HepG2 (cell line): ENCODE measurements around the gene MEGF6. TPM values are rescaled to one million over a fixed set of nuclear protein-coding genes. Genes with fewer than 3 reads are reported as not detected.

Experiments used
- ATAC-seq: fragments of 200-7000 bp; cut with Tn5 transposase; 3 replicates; pipeline ENCODE4 v1.9.1; 2020; ENCODE audit warnings: mild to moderate bottlenecking, moderate library complexity
- BruUV-seq: library from RNA; stranded (reverse); fragments of 400-500 nt; replicated peaks from 2 replicates; lab custom pipeline; 2021; lab: Mats Ljungman, UMichigan
- CTCF ChIA-PET: fragments of 300-600 bp; formaldehyde crosslinking; extraction: SDS; loops from one replicate; lab custom pipeline; 2021; ENCODE audit warnings: low total read pairs, inconsistent platforms, low intra/inter-chr PET ratio; lab: Yijun Ruan, JAX
- POLR2A ChIA-PET: fragments of 350-600 bp; sonication (Branson Sonifier 250); formaldehyde crosslinking; loops from one replicate; lab custom pipeline; 2020; ENCODE audit warnings: antibody characterized with exemption, inconsistent platforms; lab: Yijun Ruan, JAX
- DNase-seq: peaks from one replicate; pipeline ENCODE4 v3.0.0-alpha.2; 2015; ENCODE audit warnings: low spot score
- FAIRE-seq: peaks from 3 replicates; lab custom pipeline; 2011; peaks lifted over from hg19 to GRCh38; lab: Jason Lieb, UNC
- H2AFZ ChIP-seq: one replicate; pipeline ENCODE4 v1.6.1; 2011; ENCODE audit warnings: low read length, inconsistent platforms
- H3K27ac ChIP-seq: fragments of 300-600 bp; 3 replicates; pipeline ENCODE4 v1.8.0; 2011; ENCODE audit warnings: mixed run types, mild to moderate bottlenecking, mixed read lengths, low read length, inconsistent platforms; ENCODE audit not compliant: insufficient read depth; ENCODE audit errors: extremely low read length
- H3K27me3 ChIP-seq, 2 experiments: fragments of 200-600 bp in 1 of 2; 2 replicates in 1 of 2; 3 replicates in 1 of 2; pipeline versions ENCODE4 v1.6.0 to v1.8.0; 2011; ENCODE audit warnings: low read length in 2 of 2, mild to moderate bottlenecking in 2 of 2, moderate library complexity in 2 of 2, inconsistent platforms in 1 of 2; ENCODE audit not compliant: insufficient read depth in 2 of 2, control insufficient read depth in 1 of 2
- H3K36me3 ChIP-seq, 2 experiments: fragments of 200-600 bp in 1 of 2; replicated peaks in 1 of 2; 2 replicates in 1 of 2; 3 replicates in 1 of 2; pipeline versions ENCODE4 v1.5.1 to v1.8.0; 2011; ENCODE audit warnings: low read length in 2 of 2, inconsistent platforms in 1 of 2; ENCODE audit not compliant: insufficient read depth in 2 of 2, control insufficient read depth in 1 of 2
- H3K4me1 ChIP-seq: 2 replicates; pipeline ENCODE4 v1.5.1; 2012; ENCODE audit warnings: low read length, inconsistent platforms; ENCODE audit not compliant: insufficient read depth
- H3K4me2 ChIP-seq: 2 replicates; pipeline ENCODE4 v1.6.0; 2011; ENCODE audit warnings: low read depth, low read length, inconsistent platforms
- H3K4me3 ChIP-seq, 3 experiments: fragments of 200-600 bp in 1 of 3; sonication (generic), shearing (Covaris generic) in 1 of 3; replicated peaks in 1 of 3; 2 replicates each; pipeline ENCODE4 v1.5.1; 2011 to 2016; ENCODE audit warnings: low read length in 3 of 3, inconsistent platforms in 2 of 3, low read depth in 2 of 3, mild to moderate bottlenecking in 2 of 3, control low read depth in 1 of 3, mixed read lengths in 1 of 3; ENCODE audit not compliant: insufficient read depth in 1 of 3
- H3K79me2 ChIP-seq: one replicate; pipeline ENCODE4 v1.6.1; 2011; ENCODE audit warnings: low read length, inconsistent platforms; ENCODE audit not compliant: insufficient read depth
- H3K9ac ChIP-seq: 2 replicates; pipeline ENCODE4 v1.6.0; 2011; ENCODE audit warnings: mild to moderate bottlenecking, low read depth, low read length, inconsistent platforms; ENCODE audit not compliant: insufficient read depth
- H3K9me3 ChIP-seq: 2 replicates; pipeline ENCODE4 v1.5.1; 2012; ENCODE audit warnings: mild to moderate bottlenecking, low read length
- H4K20me1 ChIP-seq: 2 replicates; pipeline ENCODE4 v1.6.0; 2011; ENCODE audit warnings: inconsistent platforms, mild to moderate bottlenecking, low read length, moderate library complexity; ENCODE audit not compliant: insufficient read depth
- AGO1 ChIP-seq: fragments of 200-400 bp; formaldehyde crosslinking; IDR thresholded peaks from 2 replicates; pipeline ENCODE4 v1.6.1; 2017; ENCODE audit warnings: mild to moderate bottlenecking, low read depth, low read length, moderate library complexity; ENCODE audit not compliant: poor library complexity, severe bottlenecking
- AGO2 ChIP-seq: fragments of 200-400 bp; formaldehyde crosslinking; optimal IDR thresholded peaks from 2 replicates; pipeline ENCODE3; 2017; ENCODE audit warnings: mild to moderate bottlenecking, low read depth, low read length, moderate library complexity
- ATF5 ChIP-seq: sonication (generic); formaldehyde crosslinking; IDR thresholded peaks from 2 replicates; pipeline ENCODE4 v1.4.0; 2020; ENCODE audit warnings: mild to moderate bottlenecking, low read depth, missing genetic modification reagents
- HNRNPL ChIP-seq: fragments of 200-400 bp; formaldehyde crosslinking; IDR thresholded peaks from 2 replicates; pipeline ENCODE4 v1.6.1; 2017; ENCODE audit warnings: mild to moderate bottlenecking, low read depth, low read length
- MNT ChIP-seq: fragments of 450-650 bp; IDR thresholded peaks from 2 replicates; pipeline ENCODE4 v1.6.1; 2016
- NFIC ChIP-seq: IDR thresholded peaks from 2 replicates; pipeline ENCODE4 v1.6.1; 2012; ENCODE audit warnings: mild to moderate bottlenecking, low read length, inconsistent platforms
- NR3C1 ChIP-seq: sonication (generic); formaldehyde crosslinking; IDR thresholded peaks from 2 replicates; pipeline ENCODE4 v1.4.0; 2020; ENCODE audit warnings: missing genetic modification reagents
- PATZ1 ChIP-seq: sonication (generic); formaldehyde crosslinking; IDR thresholded peaks from 2 replicates; pipeline ENCODE4 v1.4.0; 2020; ENCODE audit warnings: missing genetic modification reagents
- POLR2G ChIP-seq: fragments of 200-400 bp; formaldehyde crosslinking; IDR thresholded peaks from 2 replicates; pipeline ENCODE4 v1.6.1; 2018; ENCODE audit warnings: mild to moderate bottlenecking, low read depth, low read length, moderate library complexity
- TEAD3 ChIP-seq: optimal IDR thresholded peaks from 2 replicates; pipeline ENCODE3; 2016; ENCODE audit warnings: borderline replicate concordance
- TIGD3 ChIP-seq: sonication (generic); formaldehyde crosslinking; IDR thresholded peaks from 2 replicates; pipeline ENCODE4 v1.5.1; 2020; ENCODE audit warnings: mild to moderate bottlenecking, missing genetic modification reagents, borderline replicate concordance
- ZNF564 ChIP-seq: sonication (generic); formaldehyde crosslinking; IDR thresholded peaks from 2 replicates; pipeline ENCODE4 v1.8.1; 2023; ENCODE audit warnings: mild to moderate bottlenecking, missing genetic modification reagents
- WGBS: methylation state at CpG from one replicate; pipeline ENCODE4 v1.1.6; 2017; ENCODE audit warnings: low lambda C conversion rate; 5-methylcytosine and 5-hydroxymethylcytosine counted together
- in situ Hi-C: cut with HindIII; loops from 2 replicates; pipeline ENCODE4 v1.10.0; 2017; ENCODE audit warnings: low pct_unique_long_range_greater_than_20kb; ENCODE audit not compliant: extremely low pct_ligation_motif_present
- intact Hi-C: fragments of 100-400 bp; cut with micrococcal nuclease; formaldehyde crosslinking; loops from one replicate; pipeline ENCODE4 v1.10.0; 2022; ENCODE audit not compliant: unreplicated experiment
- polyA plus RNA-seq, 8 experiments: library from polyadenylated mRNA; depleted of rRNA in 3 of 8; stranded (reverse) in 7 of 8; unstranded in 1 of 8; fragments of >200 nt; fragmentation: Illumina TruSeq in 4 of 8; extraction: Trizol in 4 of 8; gene quantifications; 2 replicates each; pipeline versions ENCODE4 v1.2.1 to v1.2.3, GENCODE V29; 2011 to 2016; ENCODE audit warnings: low read depth in 4 of 8, missing spikeins in 1 of 8, mixed read lengths in 1 of 8; ENCODE audit not compliant: insufficient read depth in 1 of 8
- total RNA-seq, 5 experiments: library from RNA; depleted of rRNA; stranded (reverse); fragments of >200 nt; fragmentation: Illumina TruSeq; extraction: Trizol; gene quantifications; 2 replicates each; pipeline ENCODE4 v1.2.3, GENCODE V29; 2016; ENCODE audit warnings: low read depth in 1 of 5
- TF ChIP-seq, protein P1 (sequence below): sonication (generic); formaldehyde crosslinking; IDR thresholded peaks from 2 replicates; pipeline ENCODE4 v1.4.0; 2020; ENCODE audit warnings: missing genetic modification reagents
- TF ChIP-seq, protein P2 (sequence below): sonication (generic); formaldehyde crosslinking; IDR thresholded peaks from 2 replicates; pipeline ENCODE4 v1.8.1; 2023; ENCODE audit warnings: mild to moderate bottlenecking, moderate library complexity, missing genetic modification reagents

MEGF6 gene
- total and polyA plus RNA-seq, 2 of the 13 experiments (the other 11 are each of a cell fraction or from before 2014, with no cell fraction given), result 1.9 TPM

GRCh38 chr1:3530926-3531818 is 80.1 kb downstream of the MEGF6 start:
- Histone ChIP-seq H3K4me3 (peak overlapping the region; percentile 37 to 58 (median 41); a peak in 4 of 6 replicates), H3K4me1 (peaks cover 9% of the 10 kb centered on the region), H3K27me3 (peaks cover 23 to 79% of the 10 kb centered on the region in 2 experiments), H3K9me3 (no peaks in the 10 kb centered on the region), H4K20me1 (peaks cover 21% of the 10 kb centered on the region; the same call in 1 of the 2 replicates), H3K27ac (no peak overlapping the region), H3K9ac (no peak overlapping the region), H2AFZ (no peak overlapping the region), H3K4me2 (peak overlapping the region; percentile 71), H3K36me3 (no peaks in the 10 kb centered on the region), H3K79me2 (no peaks in the 10 kb centered on the region)
- BruUV-seq, result no TSS peak
- ChIA-PET POLR2A (no interaction called here), CTCF (no interaction called here)
- FAIRE-seq (no peak), ATAC-seq (peak; percentile 54), DNase-seq (peak; percentile 67)
- in situ Hi-C loops (no loop called here), intact Hi-C loops (no loop called here)
- WGBS, result 16% methylated on average over 19 of the region's 96 CpGs
- peak; percentile 99 for TF ChIP-seq AGO1
- TF ChIP-seq POLR2G, result peak; percentile 22; the same call in 1 of the 2 replicates
- TF ChIP-seq ZNF564 (CRISPR knock-in tag), result 0 out of 2 replicates have a peak, but pooled peaks have one; percentile 67
- TF ChIP-seq TEAD3 (CRISPR knock-in tag), result peak; percentile 79
- TF ChIP-seq, protein P1, sequence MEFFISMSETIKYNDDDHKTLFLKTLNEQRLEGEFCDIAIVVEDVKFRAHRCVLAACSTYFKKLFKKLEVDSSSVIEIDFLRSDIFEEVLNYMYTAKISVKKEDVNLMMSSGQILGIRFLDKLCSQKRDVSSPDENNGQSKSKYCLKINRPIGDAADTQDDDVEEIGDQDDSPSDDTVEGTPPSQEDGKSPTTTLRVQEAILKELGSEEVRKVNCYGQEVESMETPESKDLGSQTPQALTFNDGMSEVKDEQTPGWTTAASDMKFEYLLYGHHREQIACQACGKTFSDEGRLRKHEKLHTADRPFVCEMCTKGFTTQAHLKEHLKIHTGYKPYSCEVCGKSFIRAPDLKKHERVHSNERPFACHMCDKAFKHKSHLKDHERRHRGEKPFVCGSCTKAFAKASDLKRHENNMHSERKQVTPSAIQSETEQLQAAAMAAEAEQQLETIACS (CRISPR knock-in tag), result peak; percentile 91
- TF ChIP-seq ATF5 (CRISPR knock-in tag), result no peak
- TF ChIP-seq NR3C1 (CRISPR knock-in tag), result no peak
- TF ChIP-seq PATZ1 (CRISPR knock-in tag), result peak; percentile 35; the same call in 1 of the 2 replicates
- TF ChIP-seq HNRNPL, result no peak
- no peak for TF ChIP-seq NFIC
- TF ChIP-seq TIGD3, result no peak
- peak; percentile 97 for TF ChIP-seq AGO2
- TF ChIP-seq MNT, result peak; percentile 81
- TF ChIP-seq, protein P2, sequence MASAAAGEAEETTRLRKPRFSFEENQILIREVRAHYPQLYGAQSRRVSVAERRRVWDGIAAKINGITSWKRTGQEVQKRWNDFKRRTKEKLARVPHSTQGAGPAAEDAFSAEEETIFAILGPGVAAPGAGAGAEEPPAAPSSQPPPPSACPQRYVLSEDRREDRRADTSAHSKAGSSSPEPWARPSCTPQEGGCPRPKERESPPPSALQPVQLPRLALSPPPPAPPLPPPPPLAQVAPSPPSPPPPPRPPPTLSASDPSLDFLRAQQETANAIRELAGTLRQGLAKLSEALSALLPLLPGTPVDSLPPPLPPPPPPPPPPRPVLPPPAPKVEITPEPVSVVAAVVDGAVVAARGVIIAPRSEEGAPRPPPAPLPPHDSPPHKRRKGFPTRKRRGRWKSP, result peak; percentile 93
